GM18520 (cell line): Measurements from ENCODE around the gene CDC40.
A peak's percentile ranks its signal among the peaks of the same experiment; 100 is the strongest.

Experiments used
- ATAC-seq: cut with Tn5 transposase; IDR thresholded peaks from one replicate; pipeline ENCODE4 v1.9.1; 2021; ENCODE audit not compliant: unreplicated experiment

CDC40 gene

DNA sequence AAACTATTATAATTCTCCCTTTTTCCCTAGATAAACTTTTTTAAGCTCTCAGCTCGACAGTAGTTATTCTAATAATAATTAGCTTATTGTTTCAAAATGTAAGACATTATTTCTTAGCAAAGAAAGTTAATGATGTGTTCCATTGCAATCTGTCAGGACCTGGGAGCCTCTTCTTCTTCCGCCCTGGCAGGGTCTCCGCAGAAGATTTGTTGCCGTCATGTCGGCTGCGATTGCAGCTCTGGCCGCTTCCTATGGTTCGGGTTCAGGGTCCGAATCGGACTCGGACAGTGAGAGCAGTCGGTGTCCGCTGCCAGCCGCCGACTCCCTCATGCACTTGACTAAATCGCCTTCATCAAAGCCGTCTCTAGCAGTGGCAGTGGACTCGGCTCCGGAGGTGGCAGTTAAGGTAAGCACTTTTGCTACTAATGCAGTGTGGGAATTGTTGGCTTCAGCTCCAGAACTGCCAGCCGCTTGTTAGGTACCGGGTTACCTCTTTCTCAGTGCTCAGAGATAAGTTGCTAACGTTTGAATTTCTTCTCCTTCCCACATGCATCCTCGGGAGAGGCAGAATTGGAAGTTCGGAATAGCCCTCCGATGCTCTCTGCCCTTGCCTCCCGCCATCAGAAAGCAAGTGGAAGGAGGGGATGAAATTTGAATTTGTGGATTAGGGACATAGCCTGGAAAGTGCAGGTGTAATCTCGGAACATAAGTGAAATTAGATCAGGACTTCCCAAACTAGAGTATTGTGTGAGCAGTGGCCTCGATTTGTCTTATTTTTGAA lies at the start of gene CDC40:
TSS of gene CDC40 (plus strand) at position 200 of the 781 bp plus-strand sequence. CDS start at position 218, 18 bp downstream.
- ATAC-seq, result peak; percentile 42

DNA sequence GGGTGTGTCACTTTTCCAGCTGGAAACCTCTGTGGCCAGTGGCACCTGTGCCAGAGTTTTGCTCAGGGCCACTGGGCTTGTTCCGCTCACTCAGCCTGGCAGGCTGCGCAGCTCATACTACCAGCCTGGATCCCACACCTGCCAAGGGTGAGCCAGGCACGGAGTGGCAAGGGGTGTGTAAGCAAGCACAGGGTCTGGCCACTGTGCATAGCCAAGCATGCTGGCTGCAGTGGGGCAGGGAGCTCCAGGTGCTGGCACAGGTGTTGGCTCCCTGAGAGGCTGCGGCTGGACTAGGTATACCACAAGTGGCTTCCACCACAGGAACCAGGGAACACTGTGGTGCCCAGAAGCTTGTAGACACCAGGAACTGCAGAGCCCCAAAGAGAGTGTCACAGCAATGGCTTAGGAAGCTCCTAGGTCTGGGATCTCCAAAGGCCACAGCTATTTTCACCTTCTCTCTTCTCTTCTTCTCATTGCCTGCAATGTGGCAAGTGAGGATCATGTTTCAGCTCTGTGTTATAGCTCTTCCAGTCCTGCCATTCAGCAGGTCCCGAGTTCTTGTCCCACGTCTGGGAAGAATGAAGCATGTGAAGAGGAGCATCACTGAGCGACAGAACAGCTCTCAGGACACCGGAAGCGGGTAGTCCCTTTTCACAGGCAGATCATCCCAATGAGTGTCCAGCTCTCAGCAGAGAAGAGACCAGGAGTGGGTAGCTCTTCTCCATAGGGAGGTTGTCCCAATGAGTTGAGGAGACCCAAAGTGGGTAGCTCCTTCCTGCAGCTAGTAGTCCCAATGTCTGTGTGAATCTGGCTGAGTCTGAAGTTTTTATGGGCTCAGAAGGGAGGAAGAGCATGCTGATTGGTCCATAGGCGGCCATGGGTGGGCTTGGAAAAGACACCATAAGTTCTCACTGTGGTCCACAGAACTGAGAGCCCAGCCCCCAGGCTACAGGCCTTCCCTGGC lies 42.0 kb upstream of the CDC40 start:
- no peak for ATAC-seq

DNA sequence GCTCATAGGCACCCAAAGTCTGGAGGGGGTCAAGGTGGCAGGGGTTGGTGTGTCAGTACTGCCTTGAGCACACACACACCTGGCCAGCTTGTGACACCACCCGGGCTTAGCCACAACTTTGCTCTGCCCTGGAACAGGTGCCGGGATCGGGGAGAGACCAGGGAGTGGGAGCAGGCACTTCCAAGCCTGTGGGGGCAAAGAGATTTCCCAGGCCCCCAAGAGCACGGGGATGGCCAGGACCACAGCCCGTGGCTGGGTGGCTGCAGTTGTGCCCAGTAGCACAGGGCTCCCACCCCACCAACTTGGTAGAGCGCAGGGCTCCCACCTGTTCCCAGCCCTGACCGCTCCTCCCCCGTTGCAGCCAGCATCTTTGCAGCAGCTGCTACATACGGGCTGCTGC lies 41.2 kb upstream of the CDC40 start:
- no peak for ATAC-seq

DNA sequence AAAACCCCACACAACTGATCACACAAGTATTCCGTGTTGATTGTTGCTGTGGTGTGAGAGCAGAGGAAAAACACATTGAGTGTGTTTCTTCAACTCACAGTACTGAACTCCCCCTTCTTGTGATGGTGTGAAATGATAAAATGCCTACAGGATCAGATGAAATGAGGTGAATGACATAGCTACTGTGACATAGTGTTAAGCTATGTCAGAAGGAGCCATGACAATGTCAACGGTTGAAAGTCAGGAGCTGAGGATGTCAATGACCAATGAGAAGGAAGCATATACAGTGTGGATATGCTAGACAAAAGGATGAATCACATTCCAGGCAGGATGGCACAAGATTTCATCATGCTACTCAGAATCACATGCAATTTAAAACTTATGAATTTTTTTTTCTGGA lies 39.6 kb upstream of the CDC40 start:
- ATAC-seq, result no peak

DNA sequence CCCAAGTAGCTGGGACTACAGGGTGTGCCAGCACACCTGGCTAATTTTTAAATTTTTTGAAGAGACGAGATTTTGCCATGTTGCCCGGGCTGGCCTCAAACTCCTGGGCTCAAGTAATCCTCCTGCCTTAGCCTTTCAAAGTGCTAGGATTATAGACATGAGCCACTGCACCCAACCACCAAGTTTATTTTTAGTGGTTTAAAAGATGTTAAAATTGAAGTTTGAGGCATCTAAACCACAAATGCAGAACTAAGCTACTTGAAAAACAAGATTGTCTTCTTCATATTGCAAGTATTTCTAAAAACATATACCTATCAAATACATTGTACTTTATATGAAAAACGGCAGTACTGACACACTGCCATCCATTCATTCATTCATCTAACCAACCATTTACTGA lies 32.4 kb upstream of the CDC40 start:
- no peak for ATAC-seq

GRCh38 chr6:110158479-110158878 lies 21.7 kb upstream of the CDC40 start:
- no peak for ATAC-seq

GRCh38 chr6:110170081-110170480 lies 10.1 kb upstream of the CDC40 start:
- ATAC-seq, result no peak

DNA sequence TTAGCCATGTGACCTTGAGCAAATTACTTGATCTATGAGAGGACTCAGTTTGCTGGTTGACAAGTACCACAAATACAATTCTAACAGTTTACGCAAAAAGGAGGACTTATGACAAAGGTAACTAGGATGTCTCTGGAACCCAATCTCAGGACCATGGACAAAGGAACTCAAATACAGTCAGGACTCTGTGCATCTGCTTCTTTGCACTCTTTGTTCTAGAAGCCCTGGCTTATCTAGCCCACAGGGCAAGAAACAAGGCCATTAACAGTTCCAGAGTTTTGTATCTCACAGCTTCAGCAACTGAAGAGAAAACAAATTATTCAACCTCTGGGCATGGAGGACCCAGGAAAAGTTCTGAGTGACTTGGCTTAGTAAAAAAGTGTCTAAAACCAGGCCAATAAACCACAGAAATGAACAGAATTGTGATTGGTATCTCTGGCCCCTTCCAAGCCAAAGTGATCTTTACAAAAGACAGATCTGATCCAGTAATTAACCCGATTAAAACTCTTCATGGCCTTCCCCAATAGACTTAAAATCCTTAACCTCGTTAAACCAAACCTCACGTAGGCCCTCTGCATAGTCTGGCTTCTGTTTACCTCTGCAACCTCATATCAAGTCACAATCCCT lies 6.6 kb upstream of the CDC40 start:
- no peak for ATAC-seq

DNA sequence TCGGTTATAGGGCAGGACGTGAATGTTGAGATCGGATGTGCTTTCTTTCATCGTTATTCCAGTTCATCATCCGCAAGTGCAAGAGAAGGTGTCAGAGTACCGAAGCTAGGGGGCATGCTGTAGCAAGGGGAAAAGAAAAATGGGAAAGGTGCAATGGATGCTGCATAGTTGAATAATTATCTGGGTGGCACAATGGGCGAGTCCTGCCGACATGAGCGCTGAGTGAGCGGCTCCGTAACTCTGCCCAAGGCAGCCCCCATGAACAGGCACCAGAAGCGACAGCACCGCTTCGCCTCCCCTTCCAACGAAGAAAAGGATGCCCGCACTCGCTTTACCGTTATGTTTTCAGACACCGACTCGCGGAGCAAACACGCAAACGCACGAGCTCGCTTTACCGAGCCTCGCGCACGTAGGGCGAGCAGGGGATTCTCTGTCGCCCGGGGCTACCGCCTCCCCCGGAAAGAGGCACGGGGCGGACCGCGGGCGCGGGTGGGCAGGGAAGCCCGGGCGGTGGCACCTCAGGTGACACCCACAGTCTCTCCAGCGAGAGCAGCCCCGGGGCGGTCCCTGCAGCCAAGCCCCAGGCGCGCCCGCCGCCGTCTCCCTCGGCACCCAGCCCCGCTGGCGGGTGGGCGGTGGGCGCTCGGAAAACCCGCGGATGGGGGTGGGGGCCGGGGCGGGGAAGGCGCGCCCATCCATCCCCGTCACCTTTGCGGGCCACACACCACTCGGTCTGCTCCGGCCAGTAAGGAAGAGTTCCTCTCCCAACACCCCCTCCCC lies 1.4 kb upstream of the CDC40 start:
- ATAC-seq, result no peak

DNA sequence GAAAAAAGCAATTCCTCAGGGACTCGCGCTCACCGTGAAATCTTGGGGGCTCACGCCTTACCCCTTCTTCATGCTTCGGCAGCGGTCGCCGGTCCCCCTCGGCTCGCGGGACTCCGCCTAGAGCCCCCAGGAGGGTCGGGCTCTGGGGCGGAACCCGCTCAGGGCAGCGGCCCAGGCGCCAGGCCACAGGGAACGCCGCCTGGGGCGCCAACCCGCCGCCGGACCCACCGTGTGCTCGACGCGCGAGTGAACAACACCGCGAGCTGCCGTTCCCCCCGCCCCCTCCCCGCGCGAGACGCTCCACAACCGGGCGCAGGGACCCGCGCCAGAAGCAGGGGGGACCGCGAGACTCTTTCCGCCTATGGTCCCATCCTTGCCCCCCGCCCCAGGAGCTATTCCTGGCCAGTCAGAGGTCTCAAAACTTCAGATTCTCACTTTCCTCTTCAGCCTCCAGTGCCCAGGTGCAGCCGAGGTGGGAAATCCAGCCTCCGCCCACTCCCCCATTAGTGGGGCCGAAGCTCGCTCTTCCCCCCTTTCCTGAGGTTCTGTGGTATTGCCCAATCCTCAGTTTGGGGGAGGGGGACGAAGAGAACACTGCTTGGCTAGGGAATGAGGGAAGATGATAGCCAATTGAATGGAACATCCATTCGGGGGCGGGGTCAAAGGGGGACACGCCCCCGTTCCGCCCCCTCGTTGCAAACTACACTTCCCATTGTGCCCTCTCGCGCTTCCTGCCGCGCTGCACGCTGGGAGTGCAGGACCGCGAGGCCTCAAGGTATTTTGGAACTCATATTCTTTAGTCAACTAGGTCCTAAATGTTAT lies 610 bp upstream of the CDC40 start, which contains the start of gene WASF1:
TSS of gene WASF1 (minus strand) at position 265 of the 822 bp plus-strand sequence. CDS start 52,069 bp downstream, outside the sequence.
- ATAC-seq, result peak; percentile 80

- ATAC-seq, result no peak
These were observed 1.2 kb downstream of the CDC40 start for GRCh38 chr6:110181131-110182030.

DNA sequence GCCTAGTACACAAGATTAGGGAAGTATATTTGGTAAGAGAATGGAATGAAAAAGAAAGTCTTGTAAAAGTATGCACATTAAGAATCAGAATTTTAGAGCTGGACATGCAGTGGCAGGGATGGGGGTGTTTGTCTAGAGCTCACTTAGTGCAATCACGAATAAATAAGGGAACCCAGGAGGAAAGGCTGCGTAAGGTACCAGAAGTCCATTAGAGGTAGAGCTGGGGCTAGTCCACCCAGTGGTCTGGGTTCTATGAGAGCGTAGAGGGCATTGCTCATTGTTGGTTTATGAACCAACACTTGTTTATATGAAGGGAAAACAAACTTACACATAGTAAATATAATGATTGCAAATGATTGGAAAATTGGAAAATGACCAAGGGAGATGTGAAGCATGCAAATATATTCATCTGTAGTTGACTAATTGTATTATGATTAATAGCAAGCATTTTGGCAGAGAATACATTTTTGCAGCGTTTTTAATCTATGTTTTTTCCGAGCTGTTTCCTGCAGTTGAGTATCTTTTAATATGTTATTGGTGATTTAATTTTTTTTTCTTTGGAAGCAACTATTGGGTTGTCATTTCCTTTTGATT lies 3.2 kb downstream of the CDC40 start:
- no peak for ATAC-seq

DNA sequence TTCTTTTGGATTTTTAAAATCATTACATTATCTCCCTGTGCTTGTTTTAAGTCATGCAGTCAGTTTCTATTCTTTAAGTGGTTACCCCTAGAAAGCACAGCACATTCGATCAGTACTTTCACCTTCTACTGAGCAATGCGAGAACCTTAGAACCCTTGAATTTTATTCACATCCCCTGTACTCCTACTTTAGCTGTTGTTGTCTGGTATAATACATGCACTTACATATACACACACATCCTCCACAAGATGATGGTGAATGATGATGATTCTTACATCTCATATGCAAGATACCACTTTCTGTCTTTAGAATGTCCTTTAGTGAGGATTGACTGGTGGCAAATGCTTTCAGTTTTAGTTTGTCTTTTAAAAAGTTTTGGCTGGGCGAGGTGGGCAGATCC lies 5.7 kb downstream of the CDC40 start:
- peak; percentile 63 for ATAC-seq

- ATAC-seq, result no peak
These were observed 8.6 kb downstream of the CDC40 start for GRCh38 chr6:110188791-110189190.

DNA sequence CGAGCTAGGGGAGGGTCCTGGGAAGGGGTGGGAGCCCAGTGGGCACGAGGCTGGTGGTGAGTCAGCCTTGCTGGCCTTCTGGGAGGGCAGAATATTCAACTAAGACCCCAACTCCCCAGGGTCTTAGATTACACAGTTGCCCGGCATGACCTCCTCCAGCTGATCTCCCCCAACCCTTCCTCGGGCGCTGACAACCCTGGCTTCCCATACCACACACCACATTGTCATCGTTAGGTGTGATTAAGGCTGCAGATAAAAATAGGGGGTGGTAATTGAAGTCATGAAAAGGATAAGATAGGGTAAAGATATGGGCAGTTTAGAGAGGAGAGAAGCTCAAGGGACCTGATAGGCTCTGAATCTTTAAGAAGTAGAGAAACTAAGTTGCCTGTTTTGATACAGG lies 10.5 kb downstream of the CDC40 start:
- no peak for ATAC-seq

DNA sequence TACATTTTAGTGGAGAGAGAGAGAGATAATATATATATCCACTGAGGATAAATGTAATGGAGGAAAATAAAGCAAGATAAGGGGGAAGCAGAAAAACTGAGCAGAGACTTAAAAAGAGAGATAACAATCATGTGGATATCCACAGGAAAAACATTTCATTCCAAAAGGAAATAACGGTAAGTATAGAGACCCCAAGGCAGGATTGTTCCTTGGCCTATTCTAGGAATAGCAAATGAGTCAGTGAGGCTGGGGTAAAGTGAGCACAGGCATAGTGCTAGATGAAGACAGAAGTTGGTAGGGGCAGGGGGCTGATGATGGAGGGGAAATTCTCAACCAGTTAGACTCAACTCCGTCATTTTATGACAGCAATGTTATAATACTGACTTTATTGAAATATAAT lies 11.2 kb downstream of the CDC40 start:
- ATAC-seq, result no peak

DNA sequence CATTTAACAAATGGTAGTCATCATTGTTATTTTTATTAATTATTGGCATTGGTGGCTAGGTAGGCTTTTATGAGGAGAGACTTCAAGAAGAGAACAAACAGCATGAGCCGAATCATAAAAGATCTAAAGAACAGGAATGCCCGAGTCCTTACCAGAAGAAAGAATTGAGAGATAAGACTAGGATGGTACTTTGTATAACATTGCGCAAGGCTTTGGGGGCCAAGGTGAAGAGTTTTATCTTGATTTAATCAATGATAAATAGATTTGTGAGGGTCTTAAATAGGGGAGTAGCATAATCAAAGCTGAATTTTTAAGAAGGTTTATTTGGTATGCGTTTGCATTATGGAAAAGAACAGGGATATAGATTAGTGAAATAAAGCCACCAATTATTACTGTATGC lies 15.4 kb downstream of the CDC40 start:
- no peak for ATAC-seq

DNA sequence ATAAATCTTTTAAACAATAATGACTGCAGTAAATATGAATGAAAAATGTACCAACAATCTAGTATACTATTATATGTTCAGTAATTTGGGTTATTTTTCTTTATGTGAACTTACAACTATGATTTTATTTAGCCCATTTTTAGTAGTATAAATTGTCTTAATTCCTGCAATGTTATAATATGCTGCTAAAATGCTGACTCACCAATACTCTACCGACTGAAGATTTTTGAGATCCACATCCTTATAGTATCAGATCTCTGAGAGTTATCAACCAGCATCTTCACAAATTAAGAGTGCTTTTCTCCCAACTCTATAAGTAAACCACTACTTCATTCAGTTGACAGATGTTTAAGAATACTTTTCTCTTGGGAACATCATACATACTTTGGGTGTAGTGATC lies 16.6 kb downstream of the CDC40 start:
- no peak for ATAC-seq
